Measurements from ENCODE around the gene SCYGR4. TPM values are rescaled to one million over a fixed set of nuclear protein-coding genes. Genes with fewer than 3 reads are reported as not detected.

Gene SCYGR4
- total RNA-seq, 1 experiment from 2014 or later, result not detected

DNA sequence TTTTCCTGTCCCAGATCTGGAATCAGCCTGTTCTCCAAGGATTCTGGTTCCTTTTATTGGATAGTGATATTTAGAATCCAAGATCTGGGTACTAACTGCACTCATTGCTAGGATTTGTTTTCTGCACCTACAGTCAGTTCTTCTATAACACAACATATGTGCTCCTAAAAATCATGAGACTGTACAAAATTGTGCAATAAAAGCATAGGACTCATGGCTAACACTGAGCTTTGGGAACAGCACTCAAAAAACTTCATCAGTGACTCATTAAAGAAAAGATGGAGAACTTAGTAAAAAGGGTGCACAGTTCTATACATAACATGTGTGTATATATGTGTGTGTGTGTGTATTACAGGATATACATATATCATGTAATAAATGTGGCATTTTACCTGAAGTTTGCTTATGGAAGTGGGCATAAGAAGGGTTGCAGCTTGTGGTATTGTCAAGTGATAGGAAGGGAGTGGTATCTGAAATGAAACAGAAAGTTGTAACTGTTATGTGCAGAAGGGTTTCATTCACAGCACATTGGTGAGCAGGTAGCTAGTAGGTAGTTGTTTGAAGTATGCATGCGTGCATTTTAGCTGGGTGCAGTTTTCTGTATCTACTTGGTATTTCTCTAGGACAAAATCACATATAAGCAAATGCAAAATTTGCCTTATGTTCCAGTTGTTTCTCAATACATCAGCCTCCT lies 24.5 kb upstream of the SCYGR4 start:
- TF ChIP-seq, protein P1, sequence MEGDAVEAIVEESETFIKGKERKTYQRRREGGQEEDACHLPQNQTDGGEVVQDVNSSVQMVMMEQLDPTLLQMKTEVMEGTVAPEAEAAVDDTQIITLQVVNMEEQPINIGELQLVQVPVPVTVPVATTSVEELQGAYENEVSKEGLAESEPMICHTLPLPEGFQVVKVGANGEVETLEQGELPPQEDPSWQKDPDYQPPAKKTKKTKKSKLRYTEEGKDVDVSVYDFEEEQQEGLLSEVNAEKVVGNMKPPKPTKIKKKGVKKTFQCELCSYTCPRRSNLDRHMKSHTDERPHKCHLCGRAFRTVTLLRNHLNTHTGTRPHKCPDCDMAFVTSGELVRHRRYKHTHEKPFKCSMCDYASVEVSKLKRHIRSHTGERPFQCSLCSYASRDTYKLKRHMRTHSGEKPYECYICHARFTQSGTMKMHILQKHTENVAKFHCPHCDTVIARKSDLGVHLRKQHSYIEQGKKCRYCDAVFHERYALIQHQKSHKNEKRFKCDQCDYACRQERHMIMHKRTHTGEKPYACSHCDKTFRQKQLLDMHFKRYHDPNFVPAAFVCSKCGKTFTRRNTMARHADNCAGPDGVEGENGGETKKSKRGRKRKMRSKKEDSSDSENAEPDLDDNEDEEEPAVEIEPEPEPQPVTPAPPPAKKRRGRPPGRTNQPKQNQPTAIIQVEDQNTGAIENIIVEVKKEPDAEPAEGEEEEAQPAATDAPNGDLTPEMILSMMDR (IDR thresholded peaks at IDR 0.05; ENCODE audit: insufficient read depth in 1 of 2, low read depth in 1 of 2, low read length in 1 of 2, severe bottlenecking in 1 of 2, unreplicated experiment in 1 of 2), result no peak
- H3K4me3 Mint-ChIP-seq (ENCODE audit: unreplicated experiment), result no peak overlapping the region
- H3K27ac Mint-ChIP-seq (ENCODE audit: unreplicated experiment), result no peak overlapping the region
- BruUV-seq (replicated peaks), result no TSS peak
- Histone ChIP-seq H3K4me3 (ENCODE audit: low read depth, low read length) (no peak overlapping the region), H3K4me1 (no peaks in the 10 kb centered on the region), H3K27me3 (replicated peaks; ENCODE audit: control insufficient read depth, insufficient read depth, low read length) (no peaks in the 10 kb centered on the region), H3K36me3 (ENCODE audit: control insufficient read depth, insufficient read depth, low read length) (no peaks in the 10 kb centered on the region), H3K9me3 (no peaks in the 10 kb centered on the region)
- POLR2A ChIA-PET, result no interaction called here
- CTCF ChIA-PET, result no interaction called here
- no peaks in the 10 kb centered on the region for H3K4me1 Mint-ChIP-seq (ENCODE audit: low read depth, unreplicated experiment)
- no peaks in the 10 kb centered on the region for H3K27me3 Mint-ChIP-seq (ENCODE audit: insufficient read depth, unreplicated experiment)
- intact Hi-C loops (cut with micrococcal nuclease; ENCODE audit: unreplicated experiment), result no loop called here
- DNase-seq, result no peak
- no peaks in the 10 kb centered on the region for H3K36me3 Mint-ChIP-seq (ENCODE audit: insufficient read depth, unreplicated experiment)
- H3K9me3 Mint-ChIP-seq (ENCODE audit: unreplicated experiment), result no peaks in the 10 kb centered on the region

DNA sequence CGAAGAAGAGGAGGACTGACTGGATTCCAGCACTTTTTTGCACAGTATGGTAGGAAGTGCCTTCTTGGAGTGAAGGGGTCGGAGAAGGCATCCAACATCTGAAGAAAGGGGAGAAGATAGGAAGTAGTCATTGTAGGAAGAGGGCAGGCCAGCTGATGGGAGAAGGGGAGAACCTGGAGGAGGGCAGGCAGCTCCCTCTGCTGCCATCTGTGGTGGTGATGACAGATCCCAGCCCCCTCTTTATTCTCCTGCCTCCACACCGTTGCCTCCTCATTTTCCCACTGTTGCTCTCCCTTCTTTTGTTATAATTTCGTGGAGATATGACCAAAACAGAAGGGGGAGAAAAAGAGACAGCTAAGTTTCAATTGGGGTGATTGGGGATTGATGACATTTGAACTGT lies 21.5 kb upstream of the SCYGR4 start:
- no peaks in the 10 kb centered on the region for H3K4me1 ChIP-seq
- Mint-ChIP-seq H3K9me3 (ENCODE audit: unreplicated experiment) (no peaks in the 10 kb centered on the region), H3K27ac (ENCODE audit: unreplicated experiment) (no peak overlapping the region), H3K27me3 (ENCODE audit: insufficient read depth, unreplicated experiment) (no peaks in the 10 kb centered on the region), H3K4me1 (ENCODE audit: low read depth, unreplicated experiment) (no peaks in the 10 kb centered on the region), H3K36me3 (ENCODE audit: insufficient read depth, unreplicated experiment) (no peaks in the 10 kb centered on the region), H3K4me3 (ENCODE audit: unreplicated experiment) (no peak overlapping the region)
- H3K4me3 ChIP-seq (ENCODE audit: low read depth, low read length), result no peak overlapping the region
- H3K9me3 ChIP-seq, result no peaks in the 10 kb centered on the region
- no peaks in the 10 kb centered on the region for H3K27me3 ChIP-seq (replicated peaks; ENCODE audit: control insufficient read depth, insufficient read depth, low read length)
- CTCF ChIA-PET, result no interaction called here
- H3K36me3 ChIP-seq (ENCODE audit: control insufficient read depth, insufficient read depth, low read length), result no peaks in the 10 kb centered on the region
- intact Hi-C loops (cut with micrococcal nuclease; ENCODE audit: unreplicated experiment), result no loop called here
- POLR2A ChIA-PET, result no interaction called here
- BruUV-seq (replicated peaks), result no TSS peak
- TF ChIP-seq, protein P1 (IDR thresholded peaks at IDR 0.05; ENCODE audit: insufficient read depth in 1 of 2, low read depth in 1 of 2, low read length in 1 of 2, severe bottlenecking in 1 of 2, unreplicated experiment in 1 of 2), result no peak
- no peak for DNase-seq

DNA sequence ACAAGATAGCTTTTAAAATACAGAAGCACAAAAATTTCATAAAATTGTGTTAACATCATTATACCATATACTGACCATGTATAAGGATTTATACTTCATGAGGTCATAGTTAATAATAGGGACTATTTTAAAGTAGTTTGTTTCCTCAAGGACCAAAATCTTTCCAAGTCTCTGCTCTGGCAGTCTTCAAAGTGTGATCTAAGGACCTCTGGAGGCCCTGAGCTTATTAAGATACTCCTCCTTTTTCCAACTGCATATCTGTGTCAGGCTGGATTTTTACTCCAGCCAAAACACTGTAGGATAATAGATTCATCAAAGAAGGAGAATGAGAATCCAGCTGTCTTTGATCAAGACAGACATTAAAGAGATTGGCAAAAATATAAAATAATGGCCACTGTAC lies 20.3 kb upstream of the SCYGR4 start:
- Histone ChIP-seq H3K4me3 (ENCODE audit: low read depth, low read length) (no peak overlapping the region), H3K9me3 (no peaks in the 10 kb centered on the region), H3K36me3 (ENCODE audit: control insufficient read depth, insufficient read depth, low read length) (no peaks in the 10 kb centered on the region), H3K4me1 (no peaks in the 10 kb centered on the region), H3K27me3 (replicated peaks; ENCODE audit: control insufficient read depth, insufficient read depth, low read length) (no peaks in the 10 kb centered on the region)
- intact Hi-C loops (cut with micrococcal nuclease; ENCODE audit: unreplicated experiment), result no loop called here
- Mint-ChIP-seq H3K27me3 (ENCODE audit: insufficient read depth, unreplicated experiment) (no peaks in the 10 kb centered on the region), H3K4me1 (ENCODE audit: low read depth, unreplicated experiment) (no peaks in the 10 kb centered on the region), H3K36me3 (ENCODE audit: insufficient read depth, unreplicated experiment) (no peaks in the 10 kb centered on the region), H3K27ac (ENCODE audit: unreplicated experiment) (no peak overlapping the region), H3K9me3 (ENCODE audit: unreplicated experiment) (no peaks in the 10 kb centered on the region), H3K4me3 (ENCODE audit: unreplicated experiment) (no peak overlapping the region)
- ChIA-PET CTCF (no interaction called here), POLR2A (no interaction called here)
- TF ChIP-seq, protein P1 (IDR thresholded peaks at IDR 0.05; ENCODE audit: insufficient read depth in 1 of 2, low read depth in 1 of 2, low read length in 1 of 2, severe bottlenecking in 1 of 2, unreplicated experiment in 1 of 2), result no peak
- no TSS peak for BruUV-seq (replicated peaks)
- DNase-seq, result no peak

Measured in Caco-2 (cell line).